BLaER1 (cell line): ENCODE measurements around the gene FUT8.

Experiments
- H3K27ac ChIP-seq: shearing (Covaris generic); formaldehyde crosslinking; 2 replicates; pipeline ENCODE4 v1.8.1; 2022
- H3K27me3 ChIP-seq: shearing (Covaris generic); formaldehyde crosslinking; 2 replicates; pipeline ENCODE4 v1.8.1; 2022
- H3K36me3 ChIP-seq: shearing (Covaris generic); formaldehyde crosslinking; 2 replicates; pipeline ENCODE4 v1.8.1; 2022
- H3K4me1 ChIP-seq: shearing (Covaris generic); formaldehyde crosslinking; 2 replicates; pipeline ENCODE4 v1.8.1; 2022
- H3K4me2 ChIP-seq: shearing (Covaris generic); formaldehyde crosslinking; 2 replicates; pipeline ENCODE4 v1.8.1; 2022
- H3K4me3 ChIP-seq: shearing (Covaris generic); formaldehyde crosslinking; 2 replicates; pipeline ENCODE4 v1.8.1; 2022
- H3K9ac ChIP-seq: shearing (Covaris generic); formaldehyde crosslinking; 2 replicates; pipeline ENCODE4 v1.8.1; 2022
- H3K9me3 ChIP-seq: shearing (Covaris generic); formaldehyde crosslinking; 2 replicates; pipeline ENCODE4 v1.8.1; 2022
- H4K20me1 ChIP-seq: shearing (Covaris generic); formaldehyde crosslinking; 2 replicates; pipeline ENCODE4 v1.8.1; 2022
- Cebpa-rat ChIP-seq: shearing (Covaris generic); IDR thresholded peaks from 2 replicates; pipeline ENCODE4 v1.8.1; 2022

FUT8 gene

DNA sequence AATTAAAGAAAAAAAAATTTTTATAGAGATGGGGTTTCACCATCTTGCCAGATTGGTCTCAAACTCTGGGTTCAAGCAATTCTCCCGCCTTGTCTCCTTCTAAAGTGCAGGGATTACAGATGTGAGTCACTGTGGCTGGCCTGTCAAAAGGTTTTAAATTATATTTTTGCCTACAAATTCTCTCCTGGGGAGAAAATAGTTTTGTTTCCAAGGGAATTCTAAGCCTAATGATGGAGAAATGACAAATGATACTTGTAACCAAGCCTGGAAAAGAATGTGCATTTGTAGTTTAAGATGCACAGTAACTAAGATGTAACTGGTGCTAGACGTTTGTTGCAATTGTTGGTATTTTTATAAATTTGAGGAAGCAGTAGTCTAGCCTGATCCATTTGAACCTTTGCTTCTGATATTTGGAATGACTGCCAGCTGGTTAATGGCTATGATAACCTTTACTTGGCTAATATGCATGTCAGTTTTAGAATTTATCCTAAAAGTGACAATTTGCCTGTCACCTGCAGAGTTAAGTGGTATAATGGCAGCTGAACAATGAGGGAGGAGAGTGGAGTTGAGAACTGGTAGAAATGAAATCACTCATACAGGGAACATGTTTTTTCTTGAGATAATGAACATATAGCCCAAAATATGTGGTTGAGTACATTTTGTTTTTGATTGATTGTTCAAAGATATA is 148.0 kb downstream of the FUT8 start:
- H3K36me3 ChIP-seq: peaks cover 14% of the 10 kb centered on the region
- H3K4me2 ChIP-seq: no peak overlapping the region
- H3K27ac ChIP-seq: no peak overlapping the region
- no peaks in the 10 kb centered on the region; the same call in 1 of the 2 replicates for H3K9me3 ChIP-seq
- peaks cover 7% of the 10 kb centered on the region; the same call in 1 of the 2 replicates for H4K20me1 ChIP-seq
- no peaks in the 10 kb centered on the region for H3K27me3 ChIP-seq
- no peak overlapping the region for H3K9ac ChIP-seq
- H3K4me1 ChIP-seq: no peaks in the 10 kb centered on the region
- no peak for TF ChIP-seq Cebpa-rat
- no peak overlapping the region for H3K4me3 ChIP-seq

DNA sequence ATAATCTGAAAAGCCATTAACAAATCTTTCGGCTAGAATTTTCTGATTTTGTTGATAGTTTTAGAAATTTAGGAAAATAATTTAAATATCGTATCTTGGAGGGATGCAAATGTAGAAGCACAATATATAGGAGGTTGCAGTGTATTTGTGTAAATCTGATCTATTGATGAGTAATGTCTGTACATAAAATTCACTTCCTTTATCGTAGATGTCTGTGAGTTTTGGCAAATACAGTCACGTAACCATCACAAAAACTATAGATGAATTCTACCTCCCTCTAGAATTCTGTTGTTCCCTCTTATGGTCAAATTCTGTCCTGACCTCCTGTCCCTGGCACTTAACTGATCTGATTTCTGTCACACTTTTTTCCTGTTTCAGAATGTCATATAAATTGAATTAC is 151.8 kb downstream of the FUT8 start:
- Histone ChIP-seq H4K20me1 (no peaks in the 10 kb centered on the region), H3K27ac (no peak overlapping the region), H3K9ac (no peak overlapping the region), H3K27me3 (no peaks in the 10 kb centered on the region), H3K36me3 (peaks cover 14% of the 10 kb centered on the region), H3K4me3 (no peak overlapping the region), H3K4me2 (no peak overlapping the region), H3K9me3 (no peaks in the 10 kb centered on the region; the same call in 1 of the 2 replicates), H3K4me1 (no peaks in the 10 kb centered on the region)
- TF ChIP-seq Cebpa-rat: no peak

DNA sequence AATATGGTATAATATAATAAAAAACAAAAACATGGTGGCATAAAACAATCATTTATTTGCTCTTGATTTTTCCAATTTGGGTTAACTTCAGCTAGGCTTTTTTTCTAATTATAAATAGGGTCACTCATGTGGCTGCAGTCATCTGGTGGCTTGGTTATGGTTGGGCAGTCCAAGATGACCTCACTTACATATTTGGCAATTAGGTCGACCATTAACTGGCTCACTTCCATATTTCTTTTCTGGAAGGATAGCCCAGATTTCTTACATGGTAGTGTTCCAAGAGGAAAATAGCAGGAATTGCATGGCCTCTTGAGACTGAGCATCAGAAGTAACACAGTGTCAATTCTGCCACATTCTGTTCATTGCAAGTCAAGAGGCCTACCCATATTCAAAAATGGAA is 153.4 kb downstream of the FUT8 start:
- TF ChIP-seq Cebpa-rat: no peak
- Histone ChIP-seq H3K27ac (no peak overlapping the region), H3K27me3 (no peaks in the 10 kb centered on the region)

DNA sequence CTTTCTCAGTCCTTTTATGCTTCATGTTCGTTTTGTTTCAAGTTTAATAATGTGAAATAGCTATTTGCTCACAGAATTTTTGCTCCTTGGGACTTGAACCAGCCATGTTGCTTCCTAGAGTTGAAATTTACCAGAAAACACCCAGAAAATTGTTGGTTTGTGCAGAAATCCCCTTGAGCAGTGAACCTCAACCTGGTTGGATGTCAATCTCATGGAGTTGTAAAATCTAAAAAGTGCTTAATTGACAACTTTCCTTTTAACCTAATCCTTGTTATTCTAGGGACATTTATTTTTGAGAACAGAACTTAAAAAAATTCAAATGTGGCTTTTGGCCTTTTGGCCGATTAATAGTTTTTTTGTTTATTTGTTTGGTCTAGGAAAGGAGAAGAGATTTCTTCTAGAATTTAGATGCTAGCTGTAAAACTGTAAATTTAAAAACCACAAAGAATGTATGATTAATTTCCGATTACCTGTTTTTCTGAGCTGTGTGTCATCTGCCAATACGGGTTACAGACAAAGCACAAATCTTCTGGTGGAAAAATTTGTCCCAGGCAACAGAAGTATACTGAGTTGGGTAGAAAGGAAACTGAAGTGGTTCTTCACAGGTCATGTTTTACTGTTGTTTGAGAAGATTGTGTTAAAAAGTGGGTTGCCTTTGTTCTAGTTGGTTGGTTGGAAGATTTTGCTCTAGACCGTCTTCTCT is 154.4 kb downstream of the FUT8 start:
- no peak overlapping the region for H3K4me2 ChIP-seq
- H3K36me3 ChIP-seq: peaks cover 5% of the 10 kb centered on the region
- no peaks in the 10 kb centered on the region for H3K9me3 ChIP-seq
- no peak overlapping the region for H3K27ac ChIP-seq
- H3K9ac ChIP-seq: no peak overlapping the region
- H4K20me1 ChIP-seq: no peaks in the 10 kb centered on the region
- TF ChIP-seq Cebpa-rat: no peak
- H3K4me1 ChIP-seq: no peaks in the 10 kb centered on the region
- H3K27me3 ChIP-seq: no peaks in the 10 kb centered on the region
- H3K4me3 ChIP-seq: no peak overlapping the region

More for the DNA sequence above, 153.4 kb downstream of the FUT8 start:
- Histone ChIP-seq H3K9ac (no peak overlapping the region), H3K36me3 (peaks cover 14% of the 10 kb centered on the region), H3K4me1 (no peaks in the 10 kb centered on the region), H3K4me3 (no peak overlapping the region), H4K20me1 (no peaks in the 10 kb centered on the region), H3K9me3 (no peaks in the 10 kb centered on the region; the same call in 1 of the 2 replicates), H3K4me2 (no peak overlapping the region)

DNA sequence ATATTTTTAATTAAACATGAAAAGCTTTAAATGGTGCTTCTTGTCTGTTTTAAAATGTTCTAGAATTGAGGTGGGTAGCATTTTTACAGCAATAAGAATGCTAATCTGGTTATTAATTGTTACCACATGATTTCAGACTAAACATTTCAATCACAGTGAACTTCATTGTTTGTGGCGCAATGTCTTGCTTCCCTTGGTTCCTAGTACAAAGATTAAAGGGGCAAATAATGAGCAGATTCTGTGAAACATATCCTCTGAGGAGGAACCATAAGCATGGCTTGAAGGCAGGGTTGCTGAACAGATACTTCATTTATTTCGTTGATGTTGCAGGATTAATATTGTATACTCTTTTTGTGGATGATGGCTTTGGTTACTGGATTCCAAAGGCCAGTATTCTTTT is 162.1 kb downstream of the FUT8 start:
- no peak overlapping the region for H3K27ac ChIP-seq
- no peaks in the 10 kb centered on the region for H3K27me3 ChIP-seq
- H3K4me1 ChIP-seq: 0 out of 2 replicates have a peak, but pooled peaks cover 4% of the 10 kb centered on the region
- H4K20me1 ChIP-seq: no peaks in the 10 kb centered on the region
- TF ChIP-seq Cebpa-rat: no peak
- H3K36me3 ChIP-seq: peaks cover 7% of the 10 kb centered on the region; the same call in 1 of the 2 replicates
- H3K9me3 ChIP-seq: peaks cover 5% of the 10 kb centered on the region
- H3K9ac ChIP-seq: no peak overlapping the region
- no peak overlapping the region for H3K4me3 ChIP-seq
- no peak overlapping the region for H3K4me2 ChIP-seq

DNA sequence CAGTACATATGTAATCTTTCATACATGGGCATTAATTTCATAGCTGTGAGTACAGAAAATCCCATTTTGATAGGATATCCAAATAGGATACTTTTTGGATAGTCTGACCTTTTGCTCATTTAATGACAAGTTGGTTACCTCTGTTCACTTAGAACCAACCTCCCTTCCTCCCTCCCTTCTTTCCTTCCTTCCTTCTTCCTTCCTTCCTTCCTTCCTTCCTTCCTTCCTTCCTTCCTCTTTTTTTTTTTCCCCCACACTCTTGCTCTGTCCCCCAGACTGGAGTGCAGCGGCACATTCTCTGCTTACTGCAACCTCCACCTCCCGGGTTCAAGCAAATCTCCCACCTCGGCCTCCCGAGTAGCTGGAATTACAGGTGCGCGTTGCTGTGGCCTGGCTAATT is 162.9 kb downstream of the FUT8 start:
- Histone ChIP-seq H3K27me3 (no peaks in the 10 kb centered on the region), H3K9me3 (peaks cover 5% of the 10 kb centered on the region), H3K36me3 (peaks cover 7% of the 10 kb centered on the region; the same call in 1 of the 2 replicates), H3K4me3 (no peak overlapping the region), H3K4me2 (no peak overlapping the region), H3K27ac (no peak overlapping the region), H3K4me1 (0 out of 2 replicates have a peak, but pooled peaks cover 4% of the 10 kb centered on the region), H3K9ac (no peak overlapping the region), H4K20me1 (no peaks in the 10 kb centered on the region)
- TF ChIP-seq Cebpa-rat: no peak

DNA sequence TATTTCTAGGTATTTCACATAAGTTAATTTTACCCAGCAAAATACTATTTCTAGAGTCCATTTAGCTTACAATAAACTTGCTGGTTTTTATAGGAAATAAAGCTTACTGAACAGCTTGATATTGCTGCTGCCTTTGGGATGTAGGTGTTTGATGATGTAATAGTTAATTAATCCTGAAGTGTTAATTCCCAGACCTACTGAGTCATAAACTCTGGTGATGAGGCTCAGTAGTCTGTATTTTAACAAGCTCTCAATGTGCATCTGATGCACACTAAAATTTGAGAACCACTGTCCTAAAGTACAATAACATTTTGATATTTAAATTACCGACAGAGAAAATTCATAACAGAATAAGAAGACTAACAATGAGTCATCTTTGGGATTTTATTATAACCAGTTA is 168.4 kb downstream of the FUT8 start:
- Histone ChIP-seq H3K4me1 (no peaks in the 10 kb centered on the region), H3K9me3 (no peaks in the 10 kb centered on the region), H3K36me3 (peaks cover 7% of the 10 kb centered on the region; the same call in 1 of the 2 replicates), H3K27ac (no peak overlapping the region), H3K4me3 (no peak overlapping the region), H3K9ac (no peak overlapping the region), H3K27me3 (no peaks in the 10 kb centered on the region), H4K20me1 (no peaks in the 10 kb centered on the region), H3K4me2 (no peak overlapping the region)
- TF ChIP-seq Cebpa-rat: no peak

DNA sequence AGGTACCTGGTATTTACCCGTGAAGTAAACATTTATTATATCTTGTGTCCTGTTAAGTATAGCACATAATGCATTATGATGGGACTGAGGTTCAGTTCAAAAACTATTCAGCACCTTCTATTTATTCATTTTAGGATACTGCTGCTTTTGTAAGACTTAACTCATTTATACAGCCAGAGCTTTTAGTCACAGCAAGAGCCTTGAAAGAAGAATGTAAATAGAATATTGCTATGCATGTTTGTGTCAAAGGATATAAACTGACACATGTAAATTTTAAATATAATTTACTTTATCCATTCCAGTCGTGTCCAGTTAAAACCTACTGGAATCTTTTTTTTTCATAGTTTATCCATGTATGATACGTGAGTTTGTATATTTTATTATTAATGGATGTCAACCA is 168.8 kb downstream of the FUT8 start:
- H3K9me3 ChIP-seq: no peaks in the 10 kb centered on the region
- no peak overlapping the region for H3K4me2 ChIP-seq
- H3K4me1 ChIP-seq: no peaks in the 10 kb centered on the region
- H3K27ac ChIP-seq: no peak overlapping the region
- H3K9ac ChIP-seq: no peak overlapping the region
- H3K4me3 ChIP-seq: no peak overlapping the region
- H3K27me3 ChIP-seq: no peaks in the 10 kb centered on the region
- H4K20me1 ChIP-seq: no peaks in the 10 kb centered on the region
- no peak for TF ChIP-seq Cebpa-rat
- H3K36me3 ChIP-seq: peaks cover 7% of the 10 kb centered on the region; the same call in 1 of the 2 replicates

DNA sequence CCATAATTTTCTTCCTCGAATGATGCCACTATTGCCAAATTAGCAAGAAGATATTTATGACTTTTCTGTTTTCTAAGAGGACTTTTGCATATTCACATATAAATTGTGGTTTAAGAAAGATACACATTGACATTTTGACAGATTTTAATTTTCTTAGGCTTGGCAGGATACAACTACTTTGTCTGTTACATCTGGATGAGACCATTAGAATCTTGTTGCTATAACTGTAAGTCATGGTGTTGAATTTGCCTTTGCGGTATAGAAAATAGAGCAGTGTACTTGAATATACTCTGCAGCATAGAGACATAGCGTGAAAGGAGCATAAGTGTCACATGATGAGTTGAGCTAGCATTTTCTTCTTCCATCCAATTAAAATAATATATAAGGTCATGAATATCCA is 169.3 kb downstream of the FUT8 start:
- H3K4me1 ChIP-seq: no peaks in the 10 kb centered on the region
- TF ChIP-seq Cebpa-rat: no peak
- H3K36me3 ChIP-seq: 0 out of 2 replicates have a peak, but pooled peaks cover 3% of the 10 kb centered on the region
- no peaks in the 10 kb centered on the region for H3K9me3 ChIP-seq
- no peak overlapping the region for H3K4me3 ChIP-seq
- no peak overlapping the region for H3K4me2 ChIP-seq
- no peak overlapping the region for H3K27ac ChIP-seq
- H4K20me1 ChIP-seq: no peaks in the 10 kb centered on the region
- no peak overlapping the region for H3K9ac ChIP-seq
- no peaks in the 10 kb centered on the region for H3K27me3 ChIP-seq

DNA sequence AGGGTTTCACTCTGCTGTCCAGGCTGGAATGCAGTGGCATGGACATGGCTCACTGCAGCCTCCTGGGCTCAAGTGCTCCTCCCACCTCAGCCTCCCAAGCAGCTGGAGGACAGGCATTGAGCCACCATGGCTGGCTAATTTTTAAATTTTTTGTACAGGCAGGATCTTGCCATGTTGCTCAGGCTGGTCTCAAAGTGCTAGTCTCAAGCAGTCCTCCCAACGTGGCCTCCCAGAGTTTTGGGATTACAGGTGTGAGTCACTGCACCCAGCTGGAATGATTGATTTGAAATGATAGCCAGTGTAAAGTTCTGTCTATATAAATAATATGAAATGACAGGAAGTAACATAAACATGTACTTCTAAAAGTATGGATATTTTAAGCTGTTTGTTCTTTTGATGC is 172.7 kb downstream of the FUT8 start:
- Histone ChIP-seq H4K20me1 (no peaks in the 10 kb centered on the region), H3K27ac (no peak overlapping the region)

More for the DNA sequence above, 172.7 kb downstream of the FUT8 start:
- Histone ChIP-seq H3K4me1 (no peaks in the 10 kb centered on the region), H3K9me3 (no peaks in the 10 kb centered on the region), H3K36me3 (no peaks in the 10 kb centered on the region), H3K27me3 (no peaks in the 10 kb centered on the region), H3K9ac (no peak overlapping the region), H3K4me2 (no peak overlapping the region), H3K4me3 (no peak overlapping the region)
- TF ChIP-seq Cebpa-rat: no peak
